HepG2 (cell line): Measurements from ENCODE around the gene THOC6. TPM values are rescaled to one million over a fixed set of nuclear protein-coding genes. Genes with fewer than 3 reads are reported as not detected.

ENCODE experiments used
- ATAC-seq: fragments of 200-7000 bp; cut with Tn5 transposase; 3 replicates; pipeline ENCODE4 v1.9.1; 2020; ENCODE audit warnings: mild to moderate bottlenecking, moderate library complexity
- BruUV-seq: library from RNA; stranded (reverse); fragments of 400-500 nt; replicated peaks from 2 replicates; lab custom pipeline; 2021; lab: Mats Ljungman, UMichigan
- CTCF ChIA-PET: fragments of 300-600 bp; formaldehyde crosslinking; extraction: SDS; loops from one replicate; lab custom pipeline; 2021; ENCODE audit warnings: low total read pairs, inconsistent platforms, low intra/inter-chr PET ratio; lab: Yijun Ruan, JAX
- POLR2A ChIA-PET: fragments of 350-600 bp; sonication (Branson Sonifier 250); formaldehyde crosslinking; loops from one replicate; lab custom pipeline; 2020; ENCODE audit warnings: antibody characterized with exemption, inconsistent platforms; lab: Yijun Ruan, JAX
- DNase-seq: peaks from one replicate; pipeline ENCODE4 v3.0.0-alpha.2; 2015; ENCODE audit warnings: low spot score
- FAIRE-seq: peaks from 3 replicates; lab custom pipeline; 2011; peaks lifted over from hg19 to GRCh38; lab: Jason Lieb, UNC
- H2AFZ ChIP-seq: one replicate; pipeline ENCODE4 v1.6.1; 2011; ENCODE audit warnings: low read length, inconsistent platforms
- H3K27ac ChIP-seq: fragments of 300-600 bp; 3 replicates; pipeline ENCODE4 v1.8.0; 2011; ENCODE audit warnings: mixed run types, mild to moderate bottlenecking, mixed read lengths, low read length, inconsistent platforms; ENCODE audit not compliant: insufficient read depth; ENCODE audit errors: extremely low read length
- H3K27me3 ChIP-seq, 2 experiments: fragments of 200-600 bp in 1 of 2; 2 replicates in 1 of 2; 3 replicates in 1 of 2; pipeline versions ENCODE4 v1.6.0 to v1.8.0; 2011; ENCODE audit warnings: low read length in 2 of 2, mild to moderate bottlenecking in 2 of 2, moderate library complexity in 2 of 2, inconsistent platforms in 1 of 2; ENCODE audit not compliant: insufficient read depth in 2 of 2, control insufficient read depth in 1 of 2
- H3K36me3 ChIP-seq, 2 experiments: fragments of 200-600 bp in 1 of 2; replicated peaks in 1 of 2; 2 replicates in 1 of 2; 3 replicates in 1 of 2; pipeline versions ENCODE4 v1.5.1 to v1.8.0; 2011; ENCODE audit warnings: low read length in 2 of 2, inconsistent platforms in 1 of 2; ENCODE audit not compliant: insufficient read depth in 2 of 2, control insufficient read depth in 1 of 2
- H3K4me1 ChIP-seq: 2 replicates; pipeline ENCODE4 v1.5.1; 2012; ENCODE audit warnings: low read length, inconsistent platforms; ENCODE audit not compliant: insufficient read depth
- H3K4me2 ChIP-seq: 2 replicates; pipeline ENCODE4 v1.6.0; 2011; ENCODE audit warnings: low read depth, low read length, inconsistent platforms
- H3K4me3 ChIP-seq, 3 experiments: fragments of 200-600 bp in 1 of 3; sonication (generic), shearing (Covaris generic) in 1 of 3; replicated peaks in 1 of 3; 2 replicates each; pipeline ENCODE4 v1.5.1; 2011 to 2016; ENCODE audit warnings: low read length in 3 of 3, inconsistent platforms in 2 of 3, low read depth in 2 of 3, mild to moderate bottlenecking in 2 of 3, control low read depth in 1 of 3, mixed read lengths in 1 of 3; ENCODE audit not compliant: insufficient read depth in 1 of 3
- H3K79me2 ChIP-seq: one replicate; pipeline ENCODE4 v1.6.1; 2011; ENCODE audit warnings: low read length, inconsistent platforms; ENCODE audit not compliant: insufficient read depth
- H3K9ac ChIP-seq: 2 replicates; pipeline ENCODE4 v1.6.0; 2011; ENCODE audit warnings: mild to moderate bottlenecking, low read depth, low read length, inconsistent platforms; ENCODE audit not compliant: insufficient read depth
- H3K9me3 ChIP-seq: 2 replicates; pipeline ENCODE4 v1.5.1; 2012; ENCODE audit warnings: mild to moderate bottlenecking, low read length
- H4K20me1 ChIP-seq: 2 replicates; pipeline ENCODE4 v1.6.0; 2011; ENCODE audit warnings: inconsistent platforms, mild to moderate bottlenecking, low read length, moderate library complexity; ENCODE audit not compliant: insufficient read depth
- CHD2 ChIP-seq: IDR thresholded peaks from 2 replicates; pipeline ENCODE4 v1.6.1; 2011; ENCODE audit warnings: low read depth, low read length, improper control_type of control experiment
- FOXA3 ChIP-seq: IDR thresholded peaks from 2 replicates; pipeline ENCODE4 v1.6.1; 2016; ENCODE audit warnings: missing genetic modification reagents, missing compliant biosample characterization
- FOXP1 ChIP-seq, 2 experiments: fragments of 450-650 bp in 1 of 2; IDR thresholded peaks; 2 replicates each; pipeline ENCODE4 v1.6.1; 2017 to 2018; ENCODE audit warnings: antibody characterized with exemption in 1 of 2
- GABPB1 ChIP-seq: IDR thresholded peaks from 2 replicates; pipeline ENCODE4 v1.6.1; 2016; ENCODE audit warnings: mild to moderate bottlenecking, missing genetic modification reagents, moderate library complexity, missing compliant biosample characterization
- GATAD2A ChIP-seq: IDR thresholded peaks from 2 replicates; pipeline ENCODE4 v1.6.1; 2016
- HNRNPL ChIP-seq: fragments of 200-400 bp; formaldehyde crosslinking; IDR thresholded peaks from 2 replicates; pipeline ENCODE4 v1.6.1; 2017; ENCODE audit warnings: mild to moderate bottlenecking, low read depth, low read length
- IKZF4 ChIP-seq: sonication (generic); formaldehyde crosslinking; IDR thresholded peaks from 2 replicates; pipeline ENCODE4 v1.5.1; 2020; ENCODE audit warnings: borderline replicate concordance, mild to moderate bottlenecking, low read depth, missing genetic modification reagents; ENCODE audit errors: not compliant biosample characterization
- MIER3 ChIP-seq: IDR thresholded peaks from 2 replicates; pipeline ENCODE4 v1.6.1; 2016; ENCODE audit warnings: missing compliant biosample characterization, borderline replicate concordance
- MIXL1 ChIP-seq: IDR thresholded peaks from 2 replicates; pipeline ENCODE4 v1.6.1; 2016
- NCOA2 ChIP-seq: sonication (generic); formaldehyde crosslinking; IDR thresholded peaks from 2 replicates; pipeline ENCODE4 v1.8.0; 2022; ENCODE audit warnings: inconsistent platforms
- RCOR2 ChIP-seq: IDR thresholded peaks from 2 replicates; pipeline ENCODE4 v1.6.1; 2016; ENCODE audit warnings: missing biosample characterization, missing genetic modification reagents
- SMARCE1 ChIP-seq: fragments of 450-650 bp; IDR thresholded peaks from 2 replicates; pipeline ENCODE4 v1.6.1; 2017; ENCODE audit warnings: borderline replicate concordance
- SP4 ChIP-seq: sonication (generic); formaldehyde crosslinking; IDR thresholded peaks from 2 replicates; pipeline ENCODE4 v1.8.1; 2023; ENCODE audit warnings: mild to moderate bottlenecking, missing genetic modification reagents
- TARDBP ChIP-seq: sonication (generic); formaldehyde crosslinking; IDR thresholded peaks from 2 replicates; pipeline ENCODE4 v1.8.0; 2022; ENCODE audit warnings: mild to moderate bottlenecking, missing genetic modification reagents
- ZC3H13 ChIP-seq: sonication (generic); formaldehyde crosslinking; IDR thresholded peaks from 2 replicates; pipeline ENCODE4 v1.8.1; 2023; ENCODE audit warnings: mild to moderate bottlenecking, missing genetic modification reagents, moderate library complexity
- ZFP82 ChIP-seq: sonication (generic); formaldehyde crosslinking; IDR thresholded peaks from 2 replicates; pipeline ENCODE4 v1.5.1; 2020; ENCODE audit warnings: mild to moderate bottlenecking, missing genetic modification reagents, borderline replicate concordance
- ZNF232 ChIP-seq: sonication (generic); formaldehyde crosslinking; IDR thresholded peaks from 2 replicates; pipeline ENCODE4 v1.4.0; 2020; ENCODE audit warnings: missing genetic modification reagents, borderline replicate concordance
- ZNF296 ChIP-seq: sonication (generic); formaldehyde crosslinking; conservative IDR thresholded peaks from 2 replicates; pipeline ENCODE4 v1.5.0; 2020; ENCODE audit warnings: mild to moderate bottlenecking, missing genetic modification reagents
- ZNF547 ChIP-seq: sonication (generic); formaldehyde crosslinking; IDR thresholded peaks from 2 replicates; pipeline ENCODE4 v1.5.1; 2020; ENCODE audit warnings: mild to moderate bottlenecking, missing genetic modification reagents
- ZNF660 ChIP-seq: sonication (generic); formaldehyde crosslinking; IDR thresholded peaks from 2 replicates; pipeline ENCODE4 v1.5.1; 2020; ENCODE audit warnings: mild to moderate bottlenecking, low read depth, missing genetic modification reagents, borderline replicate concordance
- ZNF709 ChIP-seq: sonication (generic); formaldehyde crosslinking; IDR thresholded peaks from 2 replicates; pipeline ENCODE4 v1.5.0; 2020; ENCODE audit warnings: mild to moderate bottlenecking, missing genetic modification reagents
- ZNF766 ChIP-seq: sonication (generic); formaldehyde crosslinking; IDR thresholded peaks from 2 replicates; pipeline ENCODE4 v1.5.0; 2020; ENCODE audit warnings: missing genetic modification reagents, borderline replicate concordance
- WGBS: methylation state at CpG from one replicate; pipeline ENCODE4 v1.1.6; 2017; ENCODE audit warnings: low lambda C conversion rate; 5-methylcytosine and 5-hydroxymethylcytosine counted together
- in situ Hi-C: cut with HindIII; loops from 2 replicates; pipeline ENCODE4 v1.10.0; 2017; ENCODE audit warnings: low pct_unique_long_range_greater_than_20kb; ENCODE audit not compliant: extremely low pct_ligation_motif_present
- intact Hi-C: fragments of 100-400 bp; cut with micrococcal nuclease; formaldehyde crosslinking; loops from one replicate; pipeline ENCODE4 v1.10.0; 2022; ENCODE audit not compliant: unreplicated experiment
- polyA plus RNA-seq, 8 experiments: library from polyadenylated mRNA; depleted of rRNA in 3 of 8; stranded (reverse) in 7 of 8; unstranded in 1 of 8; fragments of >200 nt; fragmentation: Illumina TruSeq in 4 of 8; extraction: Trizol in 4 of 8; gene quantifications; 2 replicates each; pipeline versions ENCODE4 v1.2.1 to v1.2.3, GENCODE V29; 2011 to 2016; ENCODE audit warnings: low read depth in 4 of 8, missing spikeins in 1 of 8, mixed read lengths in 1 of 8; ENCODE audit not compliant: insufficient read depth in 1 of 8
- total RNA-seq, 5 experiments: library from RNA; depleted of rRNA; stranded (reverse); fragments of >200 nt; fragmentation: Illumina TruSeq; extraction: Trizol; gene quantifications; 2 replicates each; pipeline ENCODE4 v1.2.3, GENCODE V29; 2016; ENCODE audit warnings: low read depth in 1 of 5
- TF ChIP-seq, protein P1 (sequence below): sonication (generic); formaldehyde crosslinking; IDR thresholded peaks from 2 replicates; pipeline ENCODE4 v1.5.1; 2020; ENCODE audit warnings: missing genetic modification reagents, mild to moderate bottlenecking, borderline replicate concordance
- TF ChIP-seq, protein P2 (sequence below): sonication (generic); formaldehyde crosslinking; IDR thresholded peaks from 2 replicates; pipeline ENCODE4 v1.4.0; 2020; ENCODE audit warnings: missing genetic modification reagents

Gene THOC6
- total and polyA plus RNA-seq, 2 of the 13 experiments (the other 11 are each of a cell fraction or from before 2014, with no cell fraction given): 32.1 to 37.0 TPM

DNA sequence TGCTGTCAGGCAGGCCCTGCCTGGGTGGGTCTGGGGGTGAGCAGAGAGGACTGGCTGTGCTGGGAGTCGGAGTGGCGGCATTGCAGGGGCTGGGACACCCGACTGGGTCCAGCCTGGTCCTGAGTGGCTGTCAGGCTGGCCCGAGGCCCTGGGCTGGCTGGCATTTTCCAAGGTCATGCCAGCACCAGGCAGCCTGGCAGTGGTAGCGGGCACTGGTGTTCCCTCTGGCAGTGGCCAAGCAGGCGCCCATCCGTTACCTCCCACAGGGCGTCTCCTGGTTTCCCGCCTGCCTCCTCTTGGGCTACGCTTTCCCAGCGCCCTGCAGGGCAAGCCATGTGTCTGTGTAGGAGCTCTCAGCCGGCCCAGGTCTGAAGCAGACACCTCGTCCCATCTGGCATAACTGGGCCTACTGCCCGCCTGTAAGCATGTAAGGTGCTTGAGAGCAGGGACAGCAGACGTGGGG, 37.9 kb upstream of the THOC6 start (continued):
- TF ChIP-seq FOXP1 (IDR thresholded peaks at IDR 0.05) (no peak), FOXP1 (CRISPR knock-in tag; IDR thresholded peaks at IDR 0.05) (no peak), TARDBP (CRISPR knock-in tag) (no peak), GATAD2A (CRISPR knock-in tag) (no peak), HNRNPL (0 out of 2 replicates have a peak, but pooled peaks have one; percentile 45), ZNF660 (no peak), ZNF296 (CRISPR knock-in tag) (no peak), MIXL1 (CRISPR knock-in tag) (no peak), ZNF709 (CRISPR knock-in tag) (no peak), ZNF232 (no peak)

DNA sequence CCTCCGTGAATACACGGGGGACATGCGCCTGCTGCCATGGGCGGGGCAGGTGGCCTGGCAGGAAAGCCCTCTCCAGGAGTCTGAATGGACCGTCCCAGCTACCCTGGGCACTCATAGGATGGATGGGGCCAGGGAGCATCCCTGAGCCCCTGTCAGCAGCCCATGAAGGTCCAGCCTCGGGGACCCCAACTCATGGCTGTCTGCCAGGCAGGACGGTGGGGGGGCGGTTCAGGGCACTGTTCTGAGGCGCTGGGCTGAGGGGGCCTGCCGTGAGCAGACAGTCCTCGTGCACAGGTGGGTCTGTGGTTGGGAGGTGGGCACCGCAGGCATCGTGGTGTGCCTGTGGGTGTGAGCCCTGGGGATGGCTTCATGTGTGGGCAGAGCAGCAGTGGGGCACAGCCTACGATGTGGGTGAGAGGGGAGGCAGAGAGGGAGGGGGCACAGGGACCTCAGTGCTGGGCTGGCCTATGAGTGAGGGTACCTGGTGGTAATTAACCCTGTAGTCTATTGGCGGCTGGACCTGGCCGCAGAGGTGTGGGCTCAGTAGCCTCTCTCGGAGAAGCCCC, 37.1 kb upstream of the THOC6 start:
- H3K9ac ChIP-seq: no peak overlapping the region
- FAIRE-seq (no peak), ATAC-seq (no peak), DNase-seq (no peak)
- H4K20me1 ChIP-seq: no peaks in the 10 kb centered on the region
- H3K79me2 ChIP-seq: no peaks in the 10 kb centered on the region
- WGBS: 46% methylated on average over 4 of the region's 17 CpGs
- H3K9me3 ChIP-seq: no peaks in the 10 kb centered on the region
- no peak for TF ChIP-seq ZC3H13 (CRISPR knock-in tag)
- no peak for TF ChIP-seq SMARCE1
- no peak for TF ChIP-seq NCOA2 (CRISPR knock-in tag)
- no peak for TF ChIP-seq CHD2
- TF ChIP-seq SP4 (CRISPR knock-in tag): no peak
- TF ChIP-seq GABPB1 (CRISPR knock-in tag): no peak
- no peak for TF ChIP-seq IKZF4 (CRISPR knock-in tag)
- TF ChIP-seq, protein P1, sequence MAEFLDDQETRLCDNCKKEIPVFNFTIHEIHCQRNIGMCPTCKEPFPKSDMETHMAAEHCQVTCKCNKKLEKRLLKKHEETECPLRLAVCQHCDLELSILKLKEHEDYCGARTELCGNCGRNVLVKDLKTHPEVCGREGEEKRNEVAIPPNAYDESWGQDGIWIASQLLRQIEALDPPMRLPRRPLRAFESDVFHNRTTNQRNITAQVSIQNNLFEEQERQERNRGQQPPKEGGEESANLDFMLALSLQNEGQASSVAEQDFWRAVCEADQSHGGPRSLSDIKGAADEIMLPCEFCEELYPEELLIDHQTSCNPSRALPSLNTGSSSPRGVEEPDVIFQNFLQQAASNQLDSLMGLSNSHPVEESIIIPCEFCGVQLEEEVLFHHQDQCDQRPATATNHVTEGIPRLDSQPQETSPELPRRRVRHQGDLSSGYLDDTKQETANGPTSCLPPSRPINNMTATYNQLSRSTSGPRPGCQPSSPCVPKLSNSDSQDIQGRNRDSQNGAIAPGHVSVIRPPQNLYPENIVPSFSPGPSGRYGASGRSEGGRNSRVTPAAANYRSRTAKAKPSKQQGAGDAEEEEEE (CRISPR knock-in tag): no peak
- TF ChIP-seq ZFP82 (CRISPR knock-in tag): no peak
- no peak for TF ChIP-seq ZNF547
- TF ChIP-seq FOXA3 (CRISPR knock-in tag): no peak
- TF ChIP-seq RCOR2 (CRISPR knock-in tag): no peak
- no peak for TF ChIP-seq MIER3 (CRISPR knock-in tag)
- TF ChIP-seq, protein P2, sequence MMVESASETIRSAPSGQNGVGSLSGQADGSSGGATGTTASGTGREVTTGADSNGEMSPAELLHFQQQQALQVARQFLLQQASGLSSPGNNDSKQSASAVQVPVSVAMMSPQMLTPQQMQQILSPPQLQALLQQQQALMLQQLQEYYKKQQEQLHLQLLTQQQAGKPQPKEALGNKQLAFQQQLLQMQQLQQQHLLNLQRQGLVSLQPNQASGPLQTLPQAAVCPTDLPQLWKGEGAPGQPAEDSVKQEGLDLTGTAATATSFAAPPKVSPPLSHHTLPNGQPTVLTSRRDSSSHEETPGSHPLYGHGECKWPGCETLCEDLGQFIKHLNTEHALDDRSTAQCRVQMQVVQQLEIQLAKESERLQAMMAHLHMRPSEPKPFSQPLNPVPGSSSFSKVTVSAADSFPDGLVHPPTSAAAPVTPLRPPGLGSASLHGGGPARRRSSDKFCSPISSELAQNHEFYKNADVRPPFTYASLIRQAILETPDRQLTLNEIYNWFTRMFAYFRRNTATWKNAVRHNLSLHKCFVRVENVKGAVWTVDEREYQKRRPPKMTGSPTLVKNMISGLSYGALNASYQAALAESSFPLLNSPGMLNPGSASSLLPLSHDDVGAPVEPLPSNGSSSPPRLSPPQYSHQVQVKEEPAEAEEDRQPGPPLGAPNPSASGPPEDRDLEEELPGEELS (CRISPR knock-in tag): no peak
- no peak for TF ChIP-seq ZNF766 (CRISPR knock-in tag)
- H3K4me2 ChIP-seq: no peak overlapping the region
- no peak overlapping the region for H2AFZ ChIP-seq
- in situ Hi-C loops: no loop called here
- no peak overlapping the region for H3K4me3 ChIP-seq
- no TSS peak for BruUV-seq
- intact Hi-C loops: no loop called here
- H3K27ac ChIP-seq: no peak overlapping the region
- ChIA-PET CTCF (no interaction called here), POLR2A (no interaction called here)
- peaks cover 19 to 60% of the 10 kb centered on the region in 2 experiments for H3K27me3 ChIP-seq
- H3K4me1 ChIP-seq: peaks cover 25% of the 10 kb centered on the region
- no peaks in the 10 kb centered on the region for H3K36me3 ChIP-seq
